Stimulated activated CD8-positive, alpha-beta memory T cell treated with anti-CD3 and anti-CD28 coated beads, Interleukin-4, amount 100 ng/mL, for 1 hour (primary cell): ENCODE data around the gene UTP25.
A peak's percentile ranks its signal among the peaks of the same experiment; 100 is the strongest.

Experiments
- DNase-seq, 2 donors: peaks; one replicate each; pipeline ENCODE4 v3.0.0-alpha.2; 2020; ENCODE audit warnings: low read depth in 2 of 2, low spot score in 1 of 2

Gene UTP25

GRCh38 chr1:209805875-209806760, 21.7 kb upstream of the UTP25 start, which contains the start of gene IRF6:
Gene IRF6 (minus strand): TSS chr1:209806142. CDS start chr1:209801413, 4,729 bp downstream.
- peak; percentile 43 to 44 for DNase-seq

GRCh38 chr1:209807509-209807908, 20.3 kb upstream of the UTP25 start:
- no peak for DNase-seq

GRCh38 chr1:209808059-209808581, 19.7 kb upstream of the UTP25 start:
- DNase-seq, result no peak

GRCh38 chr1:209809611-209810010, 18.2 kb upstream of the UTP25 start:
- DNase-seq, result no peak

- no peak for DNase-seq
Measured at GRCh38 chr1:209810783-209811182, 17.0 kb upstream of the UTP25 start.

- no peak for DNase-seq
Measured at GRCh38 chr1:209813902-209814301, 13.9 kb upstream of the UTP25 start.

DNA sequence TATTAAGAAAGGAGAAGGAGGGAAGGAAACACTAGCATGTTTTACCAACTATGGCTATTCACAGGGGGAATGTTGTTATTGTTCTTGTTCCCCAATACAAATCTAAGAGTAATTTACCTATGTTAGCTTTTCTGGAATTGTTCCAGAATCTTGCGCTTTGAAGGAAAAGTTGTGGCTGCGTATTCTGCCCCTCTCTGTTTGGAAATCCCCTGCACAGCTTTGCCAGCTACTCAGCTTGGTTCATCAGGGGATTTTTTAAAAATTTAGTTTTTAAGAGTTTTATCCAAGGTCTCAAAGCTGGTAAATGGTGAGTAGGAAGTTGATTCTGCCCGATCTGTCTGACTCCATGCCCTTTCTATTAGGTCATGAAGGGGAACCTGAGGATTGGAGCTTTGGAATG, 12.3 kb upstream of the UTP25 start:
- DNase-seq, result no peak

- DNase-seq, result no peak
Measured at GRCh38 chr1:209815931-209816341, 11.8 kb upstream of the UTP25 start.

DNA sequence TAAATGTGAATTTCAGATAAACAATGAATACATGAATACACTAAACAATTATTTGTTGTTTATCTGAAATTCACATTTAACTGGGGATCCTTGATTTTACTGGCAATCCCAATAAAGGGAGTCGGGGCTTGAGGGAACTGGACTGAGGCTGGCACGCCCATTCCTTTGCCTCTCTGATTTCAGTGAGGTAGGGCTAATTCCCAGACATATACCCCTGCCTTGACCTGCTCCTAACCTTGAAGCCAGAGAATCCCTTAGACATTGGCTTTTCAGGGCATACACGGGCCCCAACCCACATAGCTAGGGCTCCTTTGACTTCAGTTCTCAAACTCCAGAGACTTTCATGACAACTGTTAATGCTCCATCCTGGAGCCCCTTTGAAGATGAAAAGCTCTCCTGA, 10.8 kb upstream of the UTP25 start:
- no peak for DNase-seq

GRCh38 chr1:209817691-209818090, 10.1 kb upstream of the UTP25 start:
- no peak for DNase-seq

GRCh38 chr1:209819058-209819457, 8.7 kb upstream of the UTP25 start:
- DNase-seq, result no peak

- DNase-seq, result no peak
Measured at GRCh38 chr1:209820986-209821385, 6.8 kb upstream of the UTP25 start.

DNA sequence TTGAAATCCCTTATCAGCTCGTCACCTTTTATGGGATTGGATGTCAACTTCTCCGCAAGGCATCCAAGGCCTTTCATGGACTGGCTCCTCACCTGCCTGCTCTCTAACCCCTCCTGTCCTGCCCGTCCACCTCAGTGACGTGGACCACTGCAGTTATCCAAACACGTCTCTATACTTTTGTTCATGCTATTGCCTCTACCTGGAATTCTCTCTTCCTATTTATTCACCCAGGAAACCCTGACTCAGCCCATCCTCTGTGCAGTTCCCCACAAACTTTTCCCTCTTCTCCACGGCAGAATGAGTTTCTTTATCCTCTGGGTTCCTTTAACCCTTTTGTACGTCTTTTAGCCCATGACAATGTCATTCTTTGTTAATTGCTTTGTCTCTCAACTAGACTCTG, 5.1 kb upstream of the UTP25 start:
- DNase-seq, result no peak

GRCh38 chr1:209823143-209824041, 4.4 kb upstream of the UTP25 start:
- DNase-seq, result no peak

DNA sequence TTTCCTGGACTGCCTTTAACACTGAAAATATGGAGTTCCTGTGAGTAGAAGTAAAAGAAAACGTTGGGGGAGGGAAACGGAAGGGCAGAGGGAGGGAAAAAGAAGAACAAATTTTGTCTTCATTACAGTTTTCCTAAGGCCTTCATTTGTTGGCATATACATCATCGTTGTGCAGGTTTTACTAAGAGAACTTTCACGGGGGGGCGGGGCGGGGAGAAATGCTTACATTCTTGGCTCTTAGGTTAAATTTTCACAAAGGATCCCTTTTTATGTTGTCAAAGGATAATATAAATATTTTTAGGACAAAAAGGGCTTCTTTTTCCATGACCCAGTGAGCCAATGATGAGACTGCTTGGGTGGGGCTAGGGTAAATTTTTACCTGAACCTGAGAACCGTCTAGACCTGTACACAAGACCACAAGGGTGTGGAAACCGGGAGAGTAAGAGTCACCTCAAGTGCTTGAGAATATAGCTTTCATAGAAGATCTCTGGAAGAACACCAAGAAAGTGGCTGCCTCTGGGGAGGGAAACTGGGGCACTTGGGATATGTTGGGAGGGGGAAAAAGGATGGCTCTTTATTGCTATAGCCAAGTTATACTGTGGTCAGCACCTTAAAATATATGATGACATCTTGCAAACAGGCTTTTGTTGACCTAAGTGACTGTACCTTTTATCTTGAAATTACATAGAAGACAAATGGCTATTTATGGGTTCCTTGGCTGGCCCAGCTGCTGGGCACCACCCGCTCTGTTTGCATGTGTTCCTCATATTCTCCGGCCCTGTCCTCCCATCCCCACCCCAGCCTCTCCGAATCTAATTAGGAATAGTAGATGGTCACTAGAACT, 2.0 kb upstream of the UTP25 start:
- DNase-seq, result no peak

DNA sequence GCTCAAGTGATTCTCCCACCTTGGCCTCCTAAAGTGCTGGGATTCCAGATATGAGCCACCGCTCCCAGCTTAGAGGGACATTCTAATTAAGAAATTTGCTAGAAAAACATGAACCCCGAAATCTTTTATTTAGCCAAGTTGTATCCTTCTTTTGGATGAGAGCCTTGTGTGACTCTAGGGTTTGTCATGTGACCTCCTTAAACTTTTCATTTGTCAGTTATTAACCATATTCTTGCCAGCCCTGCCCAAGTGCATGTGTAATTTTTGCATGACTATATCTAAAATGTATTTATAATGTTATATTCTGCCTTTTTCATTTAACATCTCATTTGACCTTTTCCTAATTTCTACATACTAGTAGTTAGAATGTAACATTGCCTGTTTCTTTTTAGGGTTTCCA, 1.9 kb downstream of the UTP25 start:
- no peak for DNase-seq

DNA sequence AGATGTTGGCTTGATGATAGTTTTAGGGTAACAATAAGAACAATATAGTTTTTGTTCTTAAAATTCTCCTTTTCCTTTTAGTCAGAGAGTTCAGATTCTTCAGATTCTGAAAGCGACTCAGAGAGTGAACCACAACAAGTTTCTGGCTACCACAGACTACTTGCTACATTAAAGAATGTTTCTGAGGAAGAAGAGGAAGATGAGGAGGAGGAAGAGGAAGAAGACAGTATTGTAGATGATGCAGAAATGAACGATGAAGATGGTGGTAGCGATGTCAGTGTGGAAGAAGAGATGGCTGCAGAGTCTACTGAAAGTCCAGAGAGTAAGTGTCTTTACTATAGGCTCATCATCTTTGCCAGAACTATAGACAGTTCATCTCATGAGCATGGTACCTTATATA, 3.0 kb downstream of the UTP25 start:
- DNase-seq, result no peak

DNA sequence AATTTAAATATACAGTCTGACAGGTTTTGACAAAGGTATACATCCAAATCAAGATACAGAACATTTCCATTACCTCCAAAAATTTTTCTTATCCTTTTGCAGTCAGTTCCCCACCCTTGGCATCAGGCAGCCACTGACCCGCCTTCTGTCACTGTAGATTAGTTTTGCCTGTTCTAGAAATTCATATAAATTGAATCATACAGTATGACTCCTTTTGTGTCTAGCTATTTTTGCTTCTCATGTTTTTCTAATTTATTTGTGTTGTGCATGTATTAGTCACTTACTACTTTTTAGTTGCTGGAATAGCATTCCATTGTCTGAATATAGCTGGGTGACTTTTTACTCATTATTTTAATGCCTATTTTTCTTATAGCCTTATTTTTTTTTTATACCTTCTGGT, 3.8 kb downstream of the UTP25 start:
- DNase-seq, result no peak

GRCh38 chr1:209835782-209836298, 8.1 kb downstream of the UTP25 start:
- DNase-seq, result no peak

DNA sequence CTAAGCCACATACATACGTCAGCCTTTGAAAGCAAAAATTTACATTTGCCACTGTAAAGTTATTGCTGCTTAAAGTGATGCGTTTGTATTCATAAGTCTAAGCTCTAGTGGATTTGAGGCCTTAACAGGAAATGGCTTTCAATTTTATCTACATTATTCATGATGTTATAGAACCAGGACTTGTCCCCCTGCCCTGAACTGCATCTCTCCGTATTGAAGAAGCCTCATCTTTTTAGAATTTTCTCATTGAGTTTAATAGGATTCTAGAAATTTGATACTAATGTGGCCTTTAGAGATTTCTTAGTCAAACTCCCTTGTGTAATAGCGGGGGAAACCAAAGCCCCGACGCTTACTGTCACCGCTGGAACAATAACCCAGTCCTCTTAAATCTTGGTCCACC, 9.9 kb downstream of the UTP25 start:
- no peak for DNase-seq

DNA sequence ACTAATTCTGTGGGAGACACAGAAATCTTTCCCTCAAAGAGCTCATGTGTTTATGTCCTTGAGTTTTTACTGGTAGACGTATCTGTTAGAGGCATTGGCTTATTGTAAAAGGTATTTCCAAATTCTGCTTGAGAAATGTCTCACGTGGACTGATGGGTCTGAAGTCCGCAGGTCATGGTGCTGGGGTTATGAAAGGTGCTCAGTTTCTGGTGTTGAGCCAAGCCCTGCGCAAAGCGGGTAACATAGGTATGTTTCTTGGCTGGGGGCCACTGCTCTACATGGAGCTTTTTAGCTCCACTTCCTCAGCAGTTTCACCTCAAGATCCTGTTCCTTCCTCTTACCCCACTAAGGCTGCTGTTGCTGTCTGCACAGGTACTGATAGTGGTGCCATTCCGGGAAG, 10.8 kb downstream of the UTP25 start:
- DNase-seq, result no peak
